Activated CD4-positive, alpha-beta T cell treated with anti-CD3 and anti-CD28 coated beads, Interleukin-2, amount 50 U/mL, for 1 hour (primary cell): ENCODE results near the gene SLC27A5.
"Not testable (repeated sequence)": the region's sequence is repeated elsewhere in the genome, so short reads cannot be mapped to it uniquely, and the experiment has no call there.

Experiments
- DNase-seq: peaks from one replicate; pipeline ENCODE4 v3.0.0-alpha.2; 2020

SLC27A5 gene

DNA sequence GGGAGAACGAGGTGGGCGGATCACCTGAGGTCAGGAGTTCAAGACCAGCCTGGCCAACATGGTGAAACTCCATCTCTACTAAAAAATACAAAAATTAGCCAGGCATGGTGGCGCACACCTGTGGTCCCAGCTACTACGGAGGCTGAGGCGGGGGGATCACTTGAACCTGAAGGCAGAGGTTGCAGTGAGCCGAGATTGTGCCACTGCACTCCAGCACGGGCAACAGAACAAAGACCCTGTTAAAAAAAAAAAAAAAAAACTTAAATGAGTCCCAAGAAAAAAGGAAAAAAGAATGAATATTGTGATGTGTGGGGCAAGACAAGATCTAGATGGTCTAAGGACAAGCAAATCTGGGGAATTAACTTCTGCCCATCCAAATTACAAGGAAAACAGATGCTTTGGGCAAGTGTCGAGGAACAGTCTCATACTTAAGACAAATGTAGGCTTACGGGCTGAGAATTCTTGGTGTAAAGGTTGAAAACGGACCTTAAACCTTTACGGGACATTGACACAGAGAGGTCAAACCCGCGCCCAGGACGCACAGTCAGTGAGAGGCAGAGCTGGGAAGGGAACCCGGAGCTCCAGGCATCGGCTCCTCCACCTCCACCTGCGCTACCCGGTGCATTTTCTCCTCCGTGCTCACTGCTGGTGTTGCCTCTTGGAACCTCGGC, 45.6 kb downstream of the SLC27A5 start:
- DNase-seq = no peak

DNA sequence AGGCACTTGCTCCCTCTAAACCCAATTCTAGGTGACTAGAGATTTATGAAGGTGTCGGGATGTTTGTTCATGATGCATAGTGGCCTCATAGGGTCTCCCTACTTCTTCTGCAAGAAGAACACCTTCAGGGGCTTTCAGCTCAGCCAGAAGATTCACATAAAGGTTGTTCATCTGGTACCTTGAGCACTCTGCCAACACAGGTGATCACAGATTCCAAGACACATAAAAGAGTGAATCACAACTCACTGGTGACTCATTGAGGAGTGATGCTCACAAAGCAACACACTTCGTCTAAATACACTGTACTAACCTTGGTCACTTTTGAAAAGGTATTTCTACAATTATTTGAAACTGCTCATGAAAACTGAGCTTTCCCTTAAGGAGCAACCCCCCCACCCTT, 51.8 kb downstream of the SLC27A5 start:
- DNase-seq = no peak

- no peak for DNase-seq
Measured at GRCh38 chr19:58456111-58456510, 55.7 kb downstream of the SLC27A5 start.

GRCh38 chr19:58455306-58455705, 56.5 kb downstream of the SLC27A5 start:
- no peak for DNase-seq

GRCh38 chr19:58453743-58454142, 58.0 kb downstream of the SLC27A5 start:
- no peak for DNase-seq

- peak; percentile 96 for DNase-seq
Measured at GRCh38 chr19:58451358-58452101, 60.3 kb downstream of the SLC27A5 start, which contains the start of gene ZNF324B. Gene ZNF324B, plus strand, starts transcription at chr19:58451622. Its CDS starts 2,080 bp downstream, at chr19:58453702.

DNA sequence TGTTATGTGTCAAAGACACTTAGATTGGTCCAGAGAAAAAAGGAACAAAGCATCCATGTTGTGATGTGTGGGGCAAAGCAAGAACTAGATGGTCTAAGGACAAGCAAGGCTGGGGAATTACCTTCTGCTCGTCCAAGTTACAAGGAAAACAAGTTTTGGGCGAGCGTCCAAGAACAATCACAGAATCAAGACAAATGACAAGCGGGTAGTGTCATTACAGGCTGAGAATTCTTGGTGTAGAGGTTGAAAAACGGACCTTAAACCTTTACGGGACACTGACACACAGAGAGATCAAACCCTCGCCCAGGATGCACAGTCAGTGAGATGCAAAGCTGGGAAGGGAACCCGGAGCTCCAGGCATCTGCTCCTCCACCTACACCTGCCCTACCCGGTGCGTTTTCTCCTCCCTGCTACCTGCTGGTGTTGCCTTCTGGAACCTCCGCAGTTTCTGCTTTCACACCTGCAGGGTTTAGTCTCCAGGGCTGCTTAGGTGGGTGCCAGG, 60.9 kb downstream of the SLC27A5 start:
- DNase-seq = no peak

DNA sequence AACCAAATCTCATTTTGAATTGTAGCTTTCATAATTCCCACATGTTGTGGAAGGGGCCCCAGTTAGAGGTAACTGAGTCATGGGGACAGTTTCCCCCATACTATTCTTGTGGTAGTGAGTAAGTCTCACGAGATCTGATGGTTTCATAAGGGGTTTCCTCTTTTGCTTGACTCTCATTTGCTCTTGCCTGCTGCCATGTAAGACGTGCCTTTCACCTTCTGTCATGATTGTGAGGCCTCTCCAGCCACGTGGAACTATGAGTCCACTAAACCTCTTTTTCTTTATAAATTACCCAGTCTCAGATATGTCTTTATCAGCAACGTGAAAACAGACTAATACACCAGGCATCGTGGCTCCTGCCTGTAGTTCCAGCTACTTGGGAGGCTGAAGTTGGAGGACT, 61.8 kb downstream of the SLC27A5 start:
- DNase-seq = not testable (repeated sequence)

DNA sequence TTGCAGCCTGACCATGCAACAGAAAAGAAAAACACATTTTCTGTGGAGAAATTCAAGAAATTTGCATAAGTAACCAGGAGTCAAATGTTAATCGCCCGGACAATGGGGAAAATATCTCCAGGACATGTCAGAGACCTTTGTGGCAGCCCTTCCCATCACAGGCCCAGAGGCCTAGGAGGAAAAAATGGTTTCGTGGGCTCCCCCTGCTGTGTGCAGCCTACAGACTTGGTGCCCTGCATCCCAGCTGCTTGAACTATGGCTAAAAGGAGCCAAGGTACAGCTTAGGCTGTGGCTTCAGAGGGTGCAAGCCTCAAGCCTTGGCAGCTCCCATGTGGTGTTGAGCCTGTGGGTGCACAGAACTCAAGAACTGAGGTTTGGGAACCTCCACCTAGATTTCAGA, 62.9 kb downstream of the SLC27A5 start:
- not testable (repeated sequence) for DNase-seq
